ENCODE data around the gene NALCN.

The NALCN gene

DNA sequence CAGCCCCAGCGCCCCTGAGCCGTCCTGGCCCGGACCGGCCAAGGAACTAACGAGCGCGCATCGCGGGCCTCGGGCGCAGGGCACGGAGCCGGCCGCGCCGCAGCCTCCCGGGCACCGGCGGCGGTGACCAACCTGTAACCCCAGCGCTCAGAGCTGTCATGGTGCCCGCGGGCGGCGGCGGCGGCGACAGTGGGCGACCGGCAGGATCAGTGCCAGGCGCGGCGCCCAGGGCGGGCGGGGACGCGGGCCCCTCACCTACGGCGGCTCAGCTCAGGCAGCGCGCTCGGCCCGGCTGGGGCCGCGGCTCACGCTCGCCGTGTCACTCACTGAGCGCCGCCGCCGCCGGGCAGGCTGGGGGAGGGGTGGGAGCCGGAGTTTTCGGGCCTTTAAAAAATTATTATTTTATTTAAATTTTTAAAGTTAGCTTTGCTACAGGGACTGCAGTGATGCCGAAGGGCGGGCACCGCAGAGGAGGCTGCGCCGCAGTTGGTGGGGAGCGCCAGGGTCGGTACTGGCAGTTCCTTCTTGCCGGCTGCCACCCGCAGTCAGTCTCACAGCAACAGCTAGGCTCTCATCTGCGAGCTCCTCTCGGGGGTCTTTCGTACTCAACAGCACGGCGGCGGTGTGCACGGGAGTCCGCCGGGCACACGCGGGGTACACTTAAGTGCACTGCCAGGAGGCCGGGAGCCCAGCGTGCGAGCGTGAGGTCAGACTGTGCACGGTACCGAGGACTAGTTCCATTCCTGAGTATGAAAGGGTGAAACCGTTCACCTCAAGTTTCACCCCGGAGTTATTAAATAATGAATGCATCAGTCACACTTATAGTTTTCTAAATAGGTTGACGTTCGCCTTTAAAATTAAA lies at the start of gene NALCN:
Gene NALCN, minus strand, starts transcription at position 328 of the 862 bp plus-strand sequence. CDS start 17,382 bp downstream, outside the sequence.
- no peak for DNase-seq (ENCODE audit: low spot score)

- peak; percentile 14 for DNase-seq (ENCODE audit: low spot score)
Measured at GRCh38 chr13:101465877-101466276, 49.6 kb upstream of the NALCN start.

DNA sequence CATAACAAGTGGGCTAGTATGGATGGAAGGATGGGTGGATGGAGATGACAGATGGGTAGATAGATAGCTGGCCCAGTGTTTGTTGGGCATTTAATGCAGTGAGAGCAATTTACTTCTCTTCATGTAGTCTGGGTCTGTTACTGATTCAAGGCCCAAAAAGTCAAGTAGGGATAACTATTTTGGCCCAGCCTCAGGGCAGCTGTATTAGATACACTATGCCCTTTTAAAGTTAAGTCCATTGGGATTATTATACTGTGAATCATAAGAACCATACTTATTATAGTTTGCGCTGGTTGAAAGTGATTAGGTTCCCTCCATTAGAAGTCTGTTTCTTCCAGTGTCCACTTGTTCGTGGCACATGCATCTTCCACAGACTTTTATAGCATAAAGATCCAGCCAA lies 40.9 kb upstream of the NALCN start:
- DNase-seq (ENCODE audit: low spot score) = no peak

DNA sequence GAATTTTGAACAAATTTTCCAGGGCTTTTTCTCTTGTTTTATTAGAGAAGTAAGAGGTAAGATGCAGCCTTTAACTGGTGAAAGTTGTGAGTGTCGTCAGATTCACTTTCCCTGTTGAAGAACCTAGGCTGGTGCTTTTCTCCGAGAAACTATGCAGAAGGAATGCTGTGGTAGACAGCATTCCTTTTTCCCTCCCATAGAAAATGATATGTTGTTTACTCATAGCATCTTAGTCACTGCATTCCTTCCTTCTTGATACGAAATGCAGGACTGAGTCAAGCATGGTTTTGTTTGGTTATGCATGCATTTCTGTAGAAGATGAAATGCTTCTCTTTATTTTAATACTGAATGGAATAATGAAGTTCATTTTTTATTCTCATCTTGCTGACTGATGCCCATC lies 39.6 kb upstream of the NALCN start:
- DNase-seq (ENCODE audit: low spot score) = no peak

DNA sequence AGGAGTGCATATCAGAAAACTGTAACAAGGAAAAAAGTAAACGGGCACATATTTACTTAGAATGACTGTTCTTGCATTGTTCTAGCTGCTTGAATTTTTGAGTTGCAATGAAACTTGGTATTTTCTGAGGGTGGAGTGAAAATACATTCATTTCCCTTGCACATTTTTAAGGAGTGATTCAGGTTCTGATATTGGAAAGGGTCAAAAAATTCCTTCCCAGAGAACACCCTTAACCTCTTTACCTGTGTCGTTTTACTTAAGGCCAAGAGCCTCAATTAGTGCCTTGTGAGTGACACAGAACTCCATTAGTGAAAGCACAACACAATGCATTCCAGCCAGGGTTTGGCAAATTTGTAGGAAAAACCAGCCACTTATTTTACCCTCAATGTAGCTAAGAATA lies 38.5 kb upstream of the NALCN start:
- DNase-seq (ENCODE audit: low spot score) = no peak

DNA sequence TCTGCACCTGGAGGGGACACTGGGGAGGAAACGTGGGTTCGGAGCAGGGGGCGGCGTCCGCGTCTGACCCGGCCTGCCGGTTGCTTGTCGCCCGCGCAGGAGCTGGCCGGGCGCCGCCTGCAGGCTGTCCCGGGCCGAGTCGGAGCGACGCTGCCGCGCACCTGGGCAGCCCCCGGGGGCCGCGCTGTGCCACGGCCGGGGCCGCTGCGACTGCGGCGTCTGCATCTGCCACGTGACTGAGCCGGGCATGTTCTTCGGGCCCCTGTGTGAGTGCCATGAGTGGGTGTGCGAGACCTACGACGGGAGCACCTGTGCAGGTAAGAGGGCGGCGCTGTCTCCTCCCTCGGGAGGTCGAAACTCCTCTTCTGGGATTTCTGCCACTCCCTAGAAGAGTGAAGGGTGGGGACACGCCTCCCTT lies 37.5 kb upstream of the NALCN start:
- no peak for DNase-seq (ENCODE audit: low spot score)

GRCh38 chr13:101452519-101453485 lies 36.5 kb upstream of the NALCN start, which contains the start of gene ITGBL1:
ITGBL1 (plus strand) TSS chr13:101452675; CDS start chr13:101452834, 159 bp downstream.
- DNase-seq (ENCODE audit: low spot score) = no peak

GRCh38 chr13:101451641-101452040 lies 35.3 kb upstream of the NALCN start:
- DNase-seq (ENCODE audit: low spot score) = no peak

- no peak for DNase-seq (ENCODE audit: low spot score)
Measured at GRCh38 chr13:101450749-101451130, 34.4 kb upstream of the NALCN start.

DNA sequence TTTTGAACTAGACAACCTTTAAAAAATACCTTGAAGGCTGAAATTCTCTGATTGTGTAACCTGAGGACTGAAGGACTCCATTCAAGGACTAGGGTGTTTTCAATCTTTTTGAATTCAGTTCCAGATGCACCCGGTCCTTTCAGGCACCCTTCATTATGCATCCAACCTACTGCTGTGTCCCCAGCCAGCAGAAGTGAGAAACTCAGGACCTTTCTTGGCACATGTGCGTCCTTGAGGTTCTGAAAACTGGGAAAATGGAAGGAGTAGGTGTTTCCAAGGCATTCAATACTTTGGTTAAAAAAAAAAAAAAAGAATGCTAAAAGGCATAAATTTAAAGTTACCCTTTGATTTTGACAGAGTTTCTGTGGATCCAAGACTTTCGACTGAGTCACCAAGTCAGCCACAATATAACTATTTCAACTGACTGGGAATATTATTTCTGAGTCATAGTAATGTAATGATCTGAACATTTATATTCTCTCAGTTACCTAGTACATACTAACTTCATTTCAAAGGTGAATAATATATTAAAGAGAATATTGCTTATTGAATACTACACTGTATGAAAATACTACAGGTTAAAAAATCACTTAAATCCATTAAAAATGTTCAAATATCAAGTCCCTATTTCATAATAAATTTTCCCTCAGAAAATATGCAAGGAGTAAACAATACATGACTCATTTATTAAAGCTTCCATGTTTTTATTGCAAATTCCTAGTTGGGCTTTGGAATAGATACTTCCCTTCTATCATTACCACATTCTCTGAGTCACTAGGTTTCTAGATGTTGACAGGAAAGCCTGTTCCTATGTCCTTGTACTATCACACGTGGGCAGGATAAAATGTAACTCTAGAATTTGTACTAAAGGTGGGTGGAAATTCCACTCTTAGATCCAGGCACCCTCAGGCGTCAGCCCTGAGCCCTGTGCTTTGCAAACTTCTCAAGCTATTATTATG lies 33.8 kb upstream of the NALCN start:
- no peak for DNase-seq (ENCODE audit: low spot score)

GRCh38 chr13:101447852-101448251 lies 31.5 kb upstream of the NALCN start:
- DNase-seq (ENCODE audit: low spot score) = no peak

- no peak for DNase-seq (ENCODE audit: low spot score)
Measured at GRCh38 chr13:101434486-101434885, 18.2 kb upstream of the NALCN start.

- no peak for DNase-seq (ENCODE audit: low spot score)
Measured at GRCh38 chr13:101433895-101434294, 17.6 kb upstream of the NALCN start.

- DNase-seq (ENCODE audit: low spot score) = no peak
Measured at GRCh38 chr13:101429733-101430132, 13.4 kb upstream of the NALCN start.

DNA sequence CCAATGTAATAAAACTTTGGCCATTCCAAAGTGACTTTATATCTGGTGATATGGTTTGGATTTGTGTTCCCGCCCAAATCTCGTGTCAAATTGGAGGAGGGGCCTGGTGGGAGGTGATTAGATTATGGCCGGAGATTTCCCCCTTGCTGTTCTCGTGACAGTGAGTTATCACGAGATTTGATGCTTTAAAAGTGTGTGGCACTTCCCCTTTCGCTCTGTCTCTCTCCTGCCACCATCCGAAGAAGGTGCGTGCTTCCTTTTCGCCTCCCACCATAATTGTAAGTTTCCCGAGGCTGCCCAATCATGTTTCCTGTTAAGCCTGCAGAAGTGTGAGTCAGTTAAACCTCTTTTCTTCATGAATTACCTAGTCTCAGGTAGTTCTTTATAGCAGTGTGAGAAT lies 9.3 kb upstream of the NALCN start:
- no peak for DNase-seq (ENCODE audit: low spot score)

GRCh38 chr13:101425156-101425471 lies 8.8 kb upstream of the NALCN start:
- DNase-seq (ENCODE audit: low spot score) = no peak

GRCh38 chr13:101424381-101425155 lies 8.3 kb upstream of the NALCN start:
- no peak for DNase-seq (ENCODE audit: low spot score)

- no peak for DNase-seq (ENCODE audit: low spot score)
Measured at GRCh38 chr13:101423872-101424271, 7.6 kb upstream of the NALCN start.

GRCh38 chr13:101417501-101417900 lies 1.2 kb upstream of the NALCN start:
- DNase-seq (ENCODE audit: low spot score) = no peak

GRCh38 chr13:101417043-101417406 lies 717 bp upstream of the NALCN start:
- no peak for DNase-seq (ENCODE audit: low spot score)

Data from activated CD4-positive, alpha-beta T cell treated with anti-CD3 and anti-CD28 coated beads, Interleukin-2, Interleukin-4, amounts not matched to agents 100 ng/mL and 50 ng/mL, durations not matched to agents 16 hours and 8 hours (primary cell).